Transverse colon (tissue), 4 donors: ENCODE measurements around the gene MB21D2. TPM values are rescaled to one million over a fixed set of nuclear protein-coding genes. Genes with fewer than 3 reads are reported as not detected.

ENCODE experiments used
- DNase-seq: peaks from one replicate; pipeline ENCODE4 v3.0.0-alpha.2; 2019
- H3K27ac ChIP-seq, 4 donors: fragments of 200-600 bp; sonication (generic); 2 replicates each; pipeline ENCODE4 v1.5.1; 2016 to 2018; ENCODE audit warnings: inconsistent platforms in 4 of 4
- H3K27me3 ChIP-seq: fragments of 200-600 bp; sonication (generic); 2 replicates; pipeline ENCODE4 v1.5.1; 2017; ENCODE audit warnings: inconsistent platforms
- H3K36me3 ChIP-seq, 4 donors: fragments of 200-600 bp; sonication (generic); 2 replicates each; pipeline ENCODE4 v1.5.1; 2017 to 2019; ENCODE audit warnings: inconsistent platforms in 4 of 4
- H3K4me1 ChIP-seq, 4 donors: fragments of 200-600 bp; sonication (generic); 2 replicates each; pipeline ENCODE4 v1.5.1; 2017 to 2020; ENCODE audit warnings: inconsistent platforms in 4 of 4
- H3K4me3 ChIP-seq, 4 donors: fragments of 200-600 bp; sonication (generic); 1 replicate in 1 of 4; 2 replicates in 3 of 4; pipeline versions ENCODE4 v1.5.1 to v1.6.1; 2017 to 2019; ENCODE audit warnings: inconsistent platforms in 4 of 4
- H3K9me3 ChIP-seq, 2 donors: fragments of 200-600 bp; sonication (generic); 2 replicates each; pipeline ENCODE4 v1.5.1; 2017 to 2019; ENCODE audit warnings: inconsistent platforms in 2 of 2
- CTCF ChIP-seq, 5 experiments: fragments of 200-600 bp in 3 of 5; fragments of 450-650 bp in 2 of 5; sonication (generic) in 3 of 5; IDR thresholded peaks; 1 replicate in 2 of 5; 2 replicates in 3 of 5; pipeline ENCODE4 v1.5.1; 2016 to 2017; ENCODE audit warnings: antibody characterized with exemption in 5 of 5, inconsistent platforms in 3 of 5, mild to moderate bottlenecking in 2 of 5, moderate library complexity in 1 of 5
- EP300 ChIP-seq: sonication (generic); formaldehyde crosslinking; IDR thresholded peaks from one replicate; pipeline ENCODE4 v1.6.1; 2017; ENCODE audit warnings: antibody characterized with exemption, low read depth
- POLR2A ChIP-seq: fragments of 450-650 bp; IDR thresholded peaks from one replicate; pipeline ENCODE4 v1.6.1; 2016; ENCODE audit warnings: antibody characterized with exemption, mild to moderate bottlenecking, moderate library complexity
- POLR2AphosphoS5 ChIP-seq, 3 donors: sonication (generic); formaldehyde crosslinking; IDR thresholded peaks; one replicate each; pipeline ENCODE4 v1.6.1; 2016; ENCODE audit warnings: antibody characterized with exemption in 3 of 3
- WGBS, 2 donors: methylation state at CpG; one replicate each; pipeline ENCODE4 v1.1.5; 2018; ENCODE audit warnings: low coverage in 1 of 2; 5-methylcytosine and 5-hydroxymethylcytosine counted together
- in situ Hi-C, 4 donors: fragments of 200-750 bp; cut with MboI; loops; one replicate each; pipeline versions ENCODE4 v1.15.0 to v1.15.1; 2017; ENCODE audit warnings: low sequenced_read_pairs in 3 of 4, low pct_ligation_motif_present in 1 of 4, low pct_unique_long_range_greater_than_20kb in 1 of 4
- intact Hi-C: fragments of 100-400 bp; cut with DNase I; formaldehyde crosslinking; loops from one replicate; pipeline ENCODE4 v1.15.1; 2023; ENCODE audit warnings: low total_unique reads
- total RNA-seq, 4 donors: library from RNA; depleted of rRNA; stranded (reverse); fragments of >200 nt; gene quantifications; one replicate each; pipeline ENCODE4 v1.1.0, GENCODE V29; 2016

MB21D2 gene
- total RNA-seq, 4 donors from 2014 or later = 1.5 to 8.4 (median 4.2) TPM

DNA sequence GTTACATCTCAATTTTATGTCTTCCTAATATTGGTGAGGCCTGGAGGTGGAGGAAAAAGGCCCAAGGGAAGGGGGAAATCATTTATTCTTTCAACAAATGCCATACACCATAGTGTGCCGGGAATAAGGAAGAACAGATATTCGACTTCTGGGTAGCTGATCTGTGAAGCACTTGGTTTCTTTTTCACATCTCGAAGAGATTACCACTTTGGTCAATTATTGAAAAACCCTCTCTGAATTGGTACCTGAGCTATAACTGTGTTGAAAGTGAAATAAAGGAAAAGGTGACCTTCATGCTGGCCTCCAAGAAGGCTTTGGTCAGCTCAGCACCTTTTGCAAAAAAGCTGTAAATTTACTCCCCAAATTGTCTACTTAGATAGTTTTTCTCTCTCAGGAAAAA, 14.2 kb upstream of the MB21D2 start:
- no peaks in the 10 kb centered on the region for H3K4me1 ChIP-seq
- 91 to 93% methylated on average over 3 of the region's 3 CpGs for WGBS, 2 donors
- no peaks in the 10 kb centered on the region for H3K27me3 ChIP-seq
- no peak overlapping the region for H3K27ac ChIP-seq
- H3K4me3 ChIP-seq = no peak overlapping the region
- in situ Hi-C loops (no loop called here), intact Hi-C loops (no loop called here)
- no peak for DNase-seq
- H3K36me3 ChIP-seq = no peaks in the 10 kb centered on the region
- H3K9me3 ChIP-seq = no peaks in the 10 kb centered on the region
- TF ChIP-seq POLR2A = no peak

- no peak for DNase-seq
- H3K27ac ChIP-seq = no peak overlapping the region
- H3K9me3 ChIP-seq = no peaks in the 10 kb centered on the region
- intact Hi-C loops (no loop called here), in situ Hi-C loops (no loop called here)
- 86% methylated on average over 1 of the region's 1 CpG; no CpG with 5 or more reads in 1 of the 2 donors for WGBS, 2 donors
- no peak overlapping the region for H3K4me3 ChIP-seq
- TF ChIP-seq POLR2AphosphoS5 (IDR thresholded peaks at IDR 0.05) (no peak), POLR2A (no peak), CTCF (IDR thresholded peaks at IDR 0.05) (no peak), EP300 (no peak)
- H3K27me3 ChIP-seq = no peaks in the 10 kb centered on the region
- H3K4me1 ChIP-seq = no peaks in the 10 kb centered on the region
- no peaks in the 10 kb centered on the region for H3K36me3 ChIP-seq
These were observed 12.9 kb upstream of the MB21D2 start for GRCh38 chr3:192930577-192930976.

DNA sequence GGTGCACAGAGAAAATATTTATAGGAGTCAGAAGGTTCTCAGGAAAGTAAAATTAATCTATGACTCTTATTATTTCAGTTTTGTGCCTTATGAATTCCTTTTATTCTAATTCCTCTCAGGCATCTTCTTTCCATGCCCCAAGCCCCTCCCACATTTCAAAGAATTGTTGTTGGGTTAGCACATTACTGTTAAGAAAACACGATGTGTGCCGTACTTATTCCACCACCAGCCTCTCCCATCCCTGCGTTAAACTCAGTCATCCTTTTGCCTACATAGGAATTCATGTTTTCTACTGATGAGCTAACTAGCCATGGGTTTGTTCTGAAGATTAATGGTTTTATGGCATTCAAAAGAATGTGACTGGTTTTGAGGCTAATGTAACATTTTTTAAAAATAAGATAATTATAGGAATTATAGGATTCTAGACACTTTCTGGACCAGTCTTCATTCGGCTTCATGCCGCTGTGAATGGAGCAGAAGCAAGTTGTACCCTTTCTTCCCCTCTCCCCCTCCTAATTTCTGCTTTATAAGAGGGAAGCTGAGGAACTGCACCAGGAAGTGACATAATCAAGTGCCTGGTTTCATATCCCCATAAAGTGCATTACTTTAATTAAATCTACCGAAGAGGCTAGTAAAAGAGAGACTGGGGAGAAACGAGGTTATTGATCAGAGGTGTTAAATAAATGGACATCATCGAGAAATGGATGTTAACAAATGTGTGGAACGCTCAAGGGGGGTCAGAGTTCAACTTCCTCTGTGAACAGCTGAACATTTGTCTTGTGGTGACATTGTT, 12.3 kb upstream of the MB21D2 start:
- H3K9me3 ChIP-seq = no peaks in the 10 kb centered on the region
- H3K27ac ChIP-seq = no peak overlapping the region
- DNase-seq = no peak
- no peak overlapping the region for H3K4me3 ChIP-seq
- H3K27me3 ChIP-seq = no peaks in the 10 kb centered on the region
- WGBS, 2 donors = 73 to 83% methylated on average over 9 of the region's 9 CpGs
- no peak for TF ChIP-seq EP300
- no peak for TF ChIP-seq POLR2AphosphoS5 (IDR thresholded peaks at IDR 0.05)
- no peak for TF ChIP-seq CTCF (IDR thresholded peaks at IDR 0.05)
- TF ChIP-seq POLR2A = no peak
- no peaks in the 10 kb centered on the region for H3K4me1 ChIP-seq
- no peaks in the 10 kb centered on the region for H3K36me3 ChIP-seq
- in situ Hi-C loops = no loop called here
- intact Hi-C loops = loop anchor here (10.0 kb wide), 1 partner anchor 115 kb away; no protein-coding TSS in a partner anchor

GRCh38 chr3:192929146-192929545, 11.5 kb upstream of the MB21D2 start:
- H3K9me3 ChIP-seq = no peaks in the 10 kb centered on the region
- no peak for DNase-seq
- no peaks in the 10 kb centered on the region for H3K36me3 ChIP-seq
- intact Hi-C loops = loop anchor here (10.0 kb wide), 1 partner anchor 114 kb away; no protein-coding TSS in a partner anchor
- in situ Hi-C loops = no loop called here
- H3K27ac ChIP-seq = no peak overlapping the region
- no peaks in the 10 kb centered on the region for H3K4me1 ChIP-seq
- WGBS, 2 donors = 50 to 52% methylated on average over 1 to 2 of the region's 2 CpGs
- TF ChIP-seq POLR2AphosphoS5 (IDR thresholded peaks at IDR 0.05) (no peak), CTCF (IDR thresholded peaks at IDR 0.05) (no peak), EP300 (no peak), POLR2A (no peak)
- no peaks in the 10 kb centered on the region for H3K27me3 ChIP-seq
- no peak overlapping the region for H3K4me3 ChIP-seq
